Measurements from ENCODE around the gene TCF12. TPM values are rescaled to one million over a fixed set of nuclear protein-coding genes. Genes with fewer than 3 reads are reported as not detected.

Gene TCF12
- total and polyA plus RNA-seq, 2 of the 8 experiments (the other 6 are each of a cell fraction or from before 2014, with no cell fraction given), result 85.8 to 101 TPM

DNA sequence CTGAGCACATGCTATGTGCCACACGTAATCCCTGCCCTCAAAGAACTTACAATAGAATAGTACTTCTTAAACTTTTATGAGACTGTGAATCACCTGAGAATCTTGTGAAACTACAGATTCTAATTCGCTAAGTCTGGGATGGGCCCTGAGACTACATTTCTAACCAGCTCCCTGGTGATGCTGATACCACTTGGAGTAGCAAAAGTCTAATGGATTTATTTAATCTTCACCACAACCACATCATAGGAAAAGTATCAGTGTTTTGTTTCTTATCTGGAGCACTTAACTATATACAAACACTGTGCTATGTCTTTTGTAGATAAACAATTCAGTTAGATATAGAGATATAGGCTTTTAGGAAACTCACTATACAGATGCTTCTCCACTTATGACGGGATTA, 23.8 kb upstream of the TCF12 start:
- no peak for FAIRE-seq
- WGBS, 2 experiments (ENCODE audit: extremely low coverage in 1 of 2, insufficient coverage in 1 of 2, insufficient read length in 1 of 2, insufficient replicate concordance in 2 of 2, low coverage in 1 of 2, low lambda C conversion rate in 2 of 2, missing lambda C conversion rate in 1 of 2), result 86% methylated on average over 3 of the region's 3 CpGs; no CpG with 5 or more reads in 1 of the 2 experiments
- Histone ChIP-seq H3K23me2 (ENCODE audit: low read depth, low read length) (no peaks in the 10 kb centered on the region), H4K8ac (ENCODE audit: extremely low read depth, insufficient read depth, low read length) (no peak overlapping the region), H2BK20ac (ENCODE audit: low read length) (no peak overlapping the region), H3K4me1 (replicated peaks in 1 of 4; ENCODE audit: control insufficient read depth in 3 of 4, insufficient read depth in 4 of 4, low read length in 3 of 4) (no peaks in the 10 kb centered on the region), H4K5ac (ENCODE audit: insufficient read length, low read depth, low read length) (no peak overlapping the region), H3K56ac (replicated peaks; ENCODE audit: insufficient read length, low read depth, low read length) (no peak overlapping the region), H3K79me1 (ENCODE audit: low read depth, low read length) (no peaks in the 10 kb centered on the region), H3K9ac (replicated peaks in 1 of 4; ENCODE audit: extremely low read depth in 1 of 4, low read depth in 3 of 4, low read length in 3 of 4) (no peak overlapping the region), H3K9me3 (ENCODE audit: insufficient read depth in 2 of 2, low read depth in 1 of 2, low read length in 1 of 2) (no peaks in the 10 kb centered on the region), H3K23ac (ENCODE audit: insufficient read length) (no peak overlapping the region), H3K27ac (ENCODE audit: low read depth, low read length) (no peak overlapping the region), H3K14ac (ENCODE audit: insufficient read length) (no peak overlapping the region), H3K27me3 (replicated peaks in 1 of 4; ENCODE audit: control insufficient read depth in 3 of 4, extremely low read depth in 1 of 4, insufficient read depth in 3 of 4, low read length in 3 of 4) (peaks cover 5 to 15% (median 11%) of the 10 kb centered on the region in 4 experiments; a peak in 6 of 7 replicates), H4K91ac (replicated peaks; ENCODE audit: insufficient read length, low read length) (no peak overlapping the region), H3K4me2 (ENCODE audit: insufficient read depth in 1 of 2, low read depth in 2 of 2, low read length in 2 of 2) (no peak overlapping the region), H2AK5ac (ENCODE audit: low read depth, low read length) (no peak overlapping the region), H3K4me3 (ENCODE audit: extremely low read depth in 1 of 4, insufficient read depth in 2 of 4, low read depth in 3 of 4, low read length in 4 of 4) (no peak overlapping the region), H3K4ac (replicated peaks; ENCODE audit: insufficient read length, low read depth, low read length) (no peak overlapping the region), H2BK12ac (ENCODE audit: low read depth, low read length) (no peak overlapping the region), H2AFZ (ENCODE audit: low read length) (no peak overlapping the region), H4K20me1 (replicated peaks in 1 of 2; ENCODE audit: control insufficient read depth in 1 of 2, insufficient read depth in 2 of 2, low read length in 2 of 2) (no peaks in the 10 kb centered on the region), H2BK120ac (replicated peaks; ENCODE audit: low read depth, low read length) (no peak overlapping the region), H3K36me3 (ENCODE audit: control insufficient read depth in 2 of 4, insufficient read depth in 4 of 4, low read length in 3 of 4) (no peaks in the 10 kb centered on the region; a peak in 1 of 8 replicates), H3K18ac (ENCODE audit: extremely low read depth, low read length) (no peak overlapping the region), H3K79me2 (ENCODE audit: control insufficient read depth in 1 of 2, insufficient read depth in 2 of 2, low read length in 2 of 2) (no peaks in the 10 kb centered on the region), H2BK5ac (ENCODE audit: low read depth, low read length) (no peak overlapping the region), H2BK15ac (ENCODE audit: low read length) (no peak overlapping the region)
- no peak for DNase-seq (ENCODE audit: low read depth in 1 of 2, low spot score in 2 of 2)
- ChIA-PET POLR2A (ENCODE audit: partially characterized antibody) (no interaction called here), CTCF (ENCODE audit: partially characterized antibody) (no interaction called here)
- TF ChIP-seq NRF1 (IDR thresholded peaks at IDR 0.05; ENCODE audit: low read depth, low read length), result no peak
- no peak for TF ChIP-seq EGR1 (IDR thresholded peaks at IDR 0.05; ENCODE audit: borderline replicate concordance, low read depth, low read length)
- no peak for TF ChIP-seq ATF2 (IDR thresholded peaks at IDR 0.05; ENCODE audit: low read length)
- TF ChIP-seq GABPA (IDR thresholded peaks at IDR 0.05; ENCODE audit: borderline replicate concordance, insufficient read depth, low read length), result no peak
- no peak for TF ChIP-seq NANOG (IDR thresholded peaks at IDR 0.05; ENCODE audit: insufficient read depth, low read depth, low read length, poor library complexity, severe bottlenecking)
- TF ChIP-seq SIN3A (conservative IDR thresholded peaks at IDR 0.05 in 1 of 2, IDR thresholded peaks at IDR 0.05 in 1 of 2; ENCODE audit: low read depth in 1 of 2, low read length in 2 of 2), result no peak
- TF ChIP-seq CHD1 (IDR thresholded peaks at IDR 0.05; ENCODE audit: low read depth, low read length), result no peak
- no peak for TF ChIP-seq RNF2 (IDR thresholded peaks at IDR 0.05; ENCODE audit: borderline replicate concordance, low read depth, low read length, missing control alignments, poor library complexity, severe bottlenecking)
- TF ChIP-seq SIRT6 (IDR thresholded peaks at IDR 0.05; ENCODE audit: low read length), result no peak
- no peak for TF ChIP-seq ZNF274 (IDR thresholded peaks at IDR 0.05; ENCODE audit: borderline replicate concordance, extremely low read depth, low read length)
- TF ChIP-seq CBX5 (IDR thresholded peaks at IDR 0.05; ENCODE audit: low read depth, low read length), result no peak
- no peak for TF ChIP-seq KDM5A (IDR thresholded peaks at IDR 0.05; ENCODE audit: low read length)
